NCI-H1105 (cell line): ENCODE measurements around the gene ICA1L.
A peak's percentile ranks its signal among the peaks of the same experiment; 100 is the strongest.
"Not testable (repeated sequence)": the region's sequence is repeated elsewhere in the genome, so short reads cannot be mapped to it uniquely, and the experiment has no call there.

Experiments
- DNase-seq: peaks from one replicate; lab custom pipeline; 2025; lab: John Stamatoyannopoulos, UW

ICA1L gene

DNA sequence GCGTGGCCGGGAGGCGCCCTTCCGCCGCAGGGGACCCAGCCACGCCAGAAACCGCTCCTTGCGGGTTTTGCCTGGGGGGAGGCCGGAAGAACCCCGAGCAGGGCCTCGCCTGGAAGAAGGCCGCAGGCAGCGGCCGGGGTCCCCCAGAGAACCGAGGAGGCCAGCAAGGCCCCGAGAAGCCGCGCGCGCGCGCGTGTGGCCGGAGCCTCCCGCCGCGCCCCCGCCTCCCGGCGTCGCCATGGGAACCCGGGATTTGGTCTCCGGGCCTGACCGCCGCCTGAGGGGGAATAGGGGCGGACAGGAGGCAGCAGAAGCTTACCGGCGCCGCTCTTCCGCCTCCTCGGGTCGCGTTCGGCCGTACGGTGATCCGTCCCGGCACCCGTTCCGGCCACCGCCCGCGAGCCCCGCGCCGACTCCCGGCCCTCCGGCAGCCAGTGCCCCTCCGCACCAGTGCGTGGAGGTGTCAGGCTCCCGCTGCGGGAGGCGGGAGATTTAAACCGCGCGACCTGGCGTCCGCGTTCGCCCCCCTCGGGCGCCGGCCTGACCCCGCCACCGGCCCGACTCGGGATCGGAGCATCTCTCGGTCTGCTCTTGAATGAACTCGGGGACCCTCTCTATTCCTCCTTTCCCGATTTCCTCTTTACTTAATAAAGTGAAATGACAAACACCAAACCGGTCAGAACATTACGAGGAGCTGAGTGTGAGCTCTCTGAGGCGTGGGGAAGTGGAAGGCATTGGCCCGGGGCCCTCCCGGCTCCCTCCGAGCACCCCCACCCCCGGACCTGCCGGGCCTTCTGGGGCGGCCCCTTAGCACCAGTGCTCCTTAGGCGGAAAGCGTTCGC is at the start of gene ICA1L:
ICA1L (minus strand) TSS at position 467 of the 842 bp plus-strand sequence. CDS start 42,757 bp downstream, outside the sequence.
- DNase-seq = peak; percentile 65

DNA sequence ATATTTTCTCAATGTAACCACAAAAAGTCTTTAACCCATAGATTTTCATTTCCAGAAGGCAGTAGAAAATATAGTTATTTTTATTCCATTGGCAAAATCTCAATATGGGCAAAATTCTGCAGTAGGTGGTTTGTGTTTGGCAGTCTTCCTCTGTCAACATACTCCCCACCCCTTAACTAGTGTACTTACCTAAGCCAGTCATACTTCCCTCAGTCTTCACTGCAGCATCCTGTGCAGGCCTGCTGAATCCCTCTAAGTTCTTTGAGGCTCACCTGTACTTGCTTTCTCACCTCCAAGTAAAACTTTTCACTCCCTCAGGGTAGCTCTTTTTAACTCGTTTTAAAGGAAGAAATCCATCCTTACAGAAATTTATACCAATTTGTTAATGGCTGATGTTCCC is 47.3 kb upstream of the ICA1L start:
- no peak for DNase-seq

DNA sequence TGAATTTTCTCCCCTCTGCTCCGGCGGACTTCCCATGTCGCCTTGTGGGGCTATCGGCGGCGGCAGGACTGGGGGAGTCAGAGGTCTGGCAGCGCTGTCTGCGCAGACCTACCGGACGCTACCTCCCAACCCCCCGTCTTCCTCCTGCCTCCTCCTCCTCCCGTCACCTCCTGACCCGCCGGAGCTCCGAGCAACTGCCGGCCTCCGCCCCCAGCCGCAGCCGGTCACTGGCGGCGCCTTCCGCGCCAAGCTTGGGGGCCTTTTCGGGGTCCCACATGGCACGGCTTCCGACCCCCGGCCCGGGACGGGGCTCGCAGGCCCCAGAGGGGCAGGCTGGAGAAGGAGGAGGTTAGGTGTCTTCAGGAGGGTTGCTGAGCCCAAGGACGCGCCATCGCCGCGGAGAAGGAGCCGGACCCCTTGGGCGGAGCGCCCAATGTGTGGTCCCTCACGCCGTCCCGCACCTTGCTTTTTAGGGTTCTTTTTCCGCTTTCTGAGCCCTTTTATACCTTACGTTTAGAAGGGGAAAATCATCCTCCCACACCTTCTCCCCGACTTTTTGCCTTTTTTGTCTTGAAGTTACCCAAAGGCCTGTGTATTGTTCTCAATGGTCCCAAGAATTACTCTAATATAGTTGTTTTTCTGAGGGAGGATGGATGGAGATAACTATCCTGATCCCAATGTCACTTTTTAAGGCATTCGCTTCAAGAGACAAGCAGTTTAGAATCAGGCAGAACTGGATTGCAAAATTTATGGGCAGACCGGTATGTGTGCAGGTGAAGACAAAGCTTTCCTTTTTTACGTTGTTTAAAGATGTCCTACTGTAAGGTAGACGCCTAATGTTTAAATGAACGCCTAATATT is 41.0 kb upstream of the ICA1L start:
- not testable (repeated sequence) for DNase-seq

DNA sequence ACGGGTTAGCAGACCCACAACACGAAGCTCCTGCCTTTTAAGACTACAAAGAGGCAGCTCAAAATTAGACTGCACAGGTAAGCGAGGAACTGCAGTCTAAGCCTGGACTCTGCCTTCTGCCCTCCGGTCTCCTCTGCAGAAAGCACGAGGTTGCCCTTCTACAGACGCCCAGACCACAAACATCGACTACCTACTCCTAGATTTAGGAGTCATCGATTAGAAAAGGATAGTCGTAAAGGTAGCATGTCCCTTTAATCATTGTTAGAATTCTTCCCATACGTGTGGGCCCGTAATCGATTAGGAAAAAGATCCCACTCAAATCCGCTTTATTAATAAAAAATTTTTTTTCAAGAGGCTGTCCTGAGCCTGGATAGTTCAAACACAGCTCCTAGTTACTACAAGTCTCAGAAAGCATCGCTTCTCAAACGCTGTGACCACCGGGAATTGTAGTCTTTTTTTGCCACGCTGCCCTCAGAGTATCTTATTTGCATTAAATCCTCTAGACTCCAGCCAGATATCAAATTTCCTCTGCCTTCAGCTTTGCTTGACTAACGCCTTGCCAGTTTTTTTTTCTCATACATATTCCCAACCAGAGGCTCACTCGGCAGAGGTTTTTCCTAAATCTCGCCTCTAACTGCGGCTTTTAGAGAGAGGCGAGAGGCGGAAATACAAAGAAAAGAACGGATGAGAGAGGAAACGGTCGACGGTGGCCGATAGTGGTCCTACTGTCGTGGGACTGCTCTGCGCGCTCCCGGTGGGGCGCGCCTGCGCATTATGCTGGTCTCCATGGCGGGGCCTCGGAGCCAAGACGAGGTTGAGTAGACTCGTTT is 40.2 kb upstream of the ICA1L start, which contains the start of the genes CARF and WDR12:
CARF (plus strand) TSS at position 764 of the 830 bp plus-strand sequence. CDS start 29,628 bp downstream, outside the sequence.
WDR12 (minus strand) TSS at position 162 of the 830 bp plus-strand sequence. CDS start 197 bp downstream, outside the sequence.
- DNase-seq = peak; percentile 90

DNA sequence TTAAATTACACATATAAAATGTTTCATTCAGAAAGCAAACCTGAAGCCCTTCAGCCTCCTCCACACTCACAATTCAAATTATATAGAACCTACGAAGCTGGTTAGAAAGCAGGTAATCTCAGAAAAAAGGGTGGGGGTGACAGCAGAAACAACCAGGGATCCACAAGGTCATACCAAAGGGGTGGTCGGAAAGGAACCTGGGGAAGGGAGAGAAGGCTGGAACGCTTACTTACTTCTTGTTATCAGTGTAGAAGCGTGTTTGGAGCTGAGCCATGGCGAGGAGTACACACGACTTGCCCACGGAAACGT is 39.6 kb upstream of the ICA1L start:
- DNase-seq = no peak

DNA sequence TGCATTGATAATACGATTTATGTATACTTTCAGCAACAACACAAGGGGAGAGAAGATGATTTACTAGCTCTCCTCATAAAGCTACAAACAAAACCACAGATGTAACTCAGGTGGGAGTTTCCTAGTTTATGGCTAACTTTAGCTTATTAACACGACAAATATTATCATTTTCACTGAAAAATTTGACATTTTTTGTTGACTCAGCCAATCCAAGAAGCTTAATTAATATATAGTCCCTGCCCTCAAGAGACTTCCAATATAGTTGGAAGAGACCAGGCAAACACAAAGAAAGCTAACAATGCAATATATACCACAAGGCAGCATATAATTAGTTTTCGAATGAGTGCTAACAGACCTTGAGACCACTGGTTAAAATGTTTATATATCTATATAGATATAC is 39.1 kb upstream of the ICA1L start:
- no peak for DNase-seq

DNA sequence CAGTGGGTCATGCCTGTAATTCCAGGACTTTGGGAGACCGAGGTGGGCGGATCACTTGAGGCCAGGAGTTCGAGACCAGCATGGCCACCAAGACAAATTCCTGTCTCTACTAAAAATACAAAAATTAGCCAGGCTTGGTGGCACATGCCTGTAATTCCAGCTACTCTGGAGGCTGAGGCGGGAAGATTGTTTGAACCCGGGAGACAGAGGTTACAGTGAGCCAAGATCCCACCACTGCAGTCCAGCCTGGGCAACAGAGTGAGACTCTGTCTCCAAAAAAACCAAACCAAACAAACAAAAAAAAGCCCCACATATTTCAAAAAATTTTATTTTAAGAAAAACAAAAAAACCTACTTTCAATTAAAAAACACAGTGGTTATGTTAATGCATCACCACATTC is 38.7 kb upstream of the ICA1L start:
- DNase-seq = not testable (repeated sequence)

DNA sequence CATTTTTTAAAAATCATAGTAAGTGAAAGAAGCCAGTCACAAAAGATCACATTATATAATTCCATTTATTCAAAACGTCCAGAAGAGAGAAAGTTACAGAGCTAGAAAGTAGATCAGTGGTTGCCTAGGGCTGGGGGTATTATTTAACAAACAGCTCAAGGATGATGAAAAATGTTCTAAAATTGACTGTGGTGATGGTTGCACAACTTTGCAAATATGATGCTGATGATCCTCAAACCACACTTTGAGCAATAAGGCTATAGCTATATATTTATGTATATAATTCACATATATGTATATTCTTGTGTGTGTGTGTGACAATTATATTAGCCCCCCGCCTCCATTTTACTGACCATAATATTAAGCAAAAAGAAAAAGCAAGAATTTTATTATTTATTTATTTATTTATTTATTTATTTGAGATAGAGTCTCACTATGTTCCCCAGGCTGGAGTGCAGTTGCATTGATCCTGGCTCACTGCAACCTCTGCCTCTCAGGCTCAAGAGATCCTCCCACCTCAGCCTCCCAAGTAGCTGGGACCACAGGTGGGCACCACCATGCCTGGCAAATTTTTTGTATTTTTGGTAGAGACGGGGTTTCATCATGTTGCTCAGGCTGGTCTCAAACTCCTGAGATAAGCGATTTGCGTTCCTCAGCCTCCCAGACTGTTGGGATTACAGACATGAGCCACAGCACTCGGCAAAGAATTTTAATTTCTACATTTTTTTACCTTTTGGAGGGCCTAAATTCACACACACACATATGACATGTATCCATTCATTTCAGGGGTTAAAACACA is 38.0 kb upstream of the ICA1L start:
- no peak for DNase-seq

DNA sequence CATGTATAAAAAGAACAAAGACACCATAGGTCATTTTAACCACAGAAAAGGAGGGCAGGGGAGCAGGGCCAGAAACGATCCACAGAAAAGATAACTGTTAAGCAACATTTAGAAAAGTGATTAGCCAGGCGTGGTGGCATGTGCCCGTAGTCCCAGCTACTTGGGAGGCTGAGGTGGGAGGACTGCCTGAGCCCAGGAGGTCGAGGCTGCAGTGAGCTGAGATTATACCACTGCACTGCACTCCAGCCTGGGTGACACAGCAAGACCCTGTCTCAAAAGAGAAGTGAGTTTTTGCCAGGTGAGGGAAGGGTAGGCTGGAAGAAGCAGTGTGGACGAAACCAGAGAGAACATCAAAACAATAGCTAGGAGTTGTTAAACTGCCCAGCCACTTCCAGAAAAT is 36.6 kb upstream of the ICA1L start:
- DNase-seq = no peak

DNA sequence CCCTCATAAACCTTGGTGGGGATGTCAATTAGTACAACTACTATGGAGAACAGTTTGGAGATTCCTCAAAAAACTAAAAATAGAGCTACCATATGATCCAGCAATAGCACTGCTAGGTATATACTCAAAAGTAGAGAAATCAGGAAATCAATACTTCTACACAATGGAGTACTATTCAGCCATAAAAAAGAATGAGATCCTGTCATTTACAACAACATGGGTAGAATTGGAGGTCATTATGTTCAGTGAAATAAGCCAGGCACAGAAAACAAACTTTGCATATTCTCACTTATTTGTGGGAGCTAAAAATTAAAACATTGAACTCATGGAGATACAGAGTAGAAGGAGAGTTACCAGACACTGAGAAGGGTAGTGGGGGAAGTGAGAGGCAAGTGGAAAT is 33.9 kb upstream of the ICA1L start:
- DNase-seq = not testable (repeated sequence)

DNA sequence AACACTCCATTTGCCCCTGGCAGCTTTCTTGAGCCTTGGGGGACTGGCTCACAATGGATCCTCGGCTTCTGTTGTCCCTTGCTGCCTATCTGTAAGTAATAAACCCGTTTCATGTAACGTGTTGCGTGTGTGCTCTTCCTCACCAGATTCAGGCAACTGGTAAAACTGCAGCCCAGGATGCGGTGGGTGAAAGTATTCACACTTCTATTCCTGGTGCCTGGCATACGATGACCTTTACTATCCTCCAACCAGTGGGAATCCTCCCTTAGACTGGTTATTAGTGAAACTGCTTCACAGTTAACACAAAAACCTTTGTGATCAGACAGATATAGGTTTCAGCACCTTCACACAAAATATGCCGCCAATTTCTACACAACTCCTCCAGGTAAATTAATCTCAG is 13.6 kb upstream of the ICA1L start:
- DNase-seq = no peak

DNA sequence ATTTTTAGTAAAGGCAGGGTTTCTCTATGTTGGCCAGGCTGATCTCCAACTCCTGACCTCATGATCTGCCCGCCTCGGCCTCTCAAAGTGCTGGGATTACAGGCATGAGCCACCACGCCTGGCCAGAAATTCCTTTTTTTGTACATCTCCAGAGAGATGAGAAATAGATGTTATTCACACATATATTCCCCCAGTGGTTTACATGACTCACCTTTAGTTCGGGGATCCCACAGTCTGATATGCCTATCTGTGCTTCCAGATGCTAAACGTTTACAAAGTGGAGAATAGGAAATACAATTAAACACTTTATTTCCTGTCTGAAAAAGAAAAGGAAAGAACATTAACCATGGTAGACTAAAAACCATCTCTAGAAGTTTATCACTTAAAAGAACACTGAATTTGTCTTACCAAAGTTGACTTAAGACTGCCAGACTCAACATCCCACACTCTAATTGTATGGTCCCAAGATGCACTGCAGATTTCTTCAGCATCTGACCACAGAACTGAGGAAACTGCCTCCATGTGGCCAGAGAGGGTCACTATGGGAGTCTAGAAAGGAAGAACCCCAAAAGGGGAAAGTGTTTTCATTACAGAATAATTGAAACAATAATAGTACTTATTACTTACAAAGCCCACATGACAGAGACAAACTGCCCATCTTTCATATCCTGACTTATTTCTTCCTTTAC is 12.6 kb upstream of the ICA1L start:
- DNase-seq = no peak

DNA sequence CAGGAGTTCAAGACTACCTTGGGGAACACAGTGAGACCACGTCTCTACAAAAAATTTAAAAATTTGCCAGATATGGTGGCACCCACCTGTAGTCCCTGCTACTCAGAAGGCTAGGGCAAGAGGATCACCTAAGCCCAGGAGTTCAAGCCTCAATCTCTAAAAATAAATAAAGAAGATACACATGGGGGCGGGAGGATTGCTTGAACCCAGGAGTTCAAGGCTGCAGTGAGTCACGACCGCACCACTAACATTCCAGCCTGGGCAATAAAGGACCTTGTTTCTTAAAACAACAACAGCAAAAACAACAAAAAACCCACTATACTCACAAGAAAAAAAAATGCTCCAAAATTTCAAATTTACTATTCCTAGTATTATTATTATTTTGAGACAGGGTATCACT is 10.0 kb upstream of the ICA1L start:
- no peak for DNase-seq

DNA sequence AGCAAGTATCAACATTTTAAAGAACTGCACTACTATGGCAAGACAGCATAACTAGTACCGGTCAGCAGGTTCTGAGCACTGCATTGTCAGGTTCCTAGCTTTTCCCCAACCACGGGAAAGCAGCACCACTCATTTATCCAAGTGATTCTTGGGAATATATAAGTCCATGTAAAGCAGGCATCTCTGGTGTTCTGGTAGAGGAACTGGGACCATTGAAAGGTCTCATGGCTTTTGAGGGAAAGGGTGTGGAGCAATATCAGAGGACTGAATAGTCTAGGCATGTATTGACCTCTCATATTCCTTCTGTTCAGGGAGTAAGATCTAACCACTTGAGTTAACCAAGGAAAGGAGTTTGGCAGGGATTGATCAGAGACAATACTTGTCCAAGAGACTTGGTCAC is 6.1 kb upstream of the ICA1L start:
- DNase-seq = no peak

DNA sequence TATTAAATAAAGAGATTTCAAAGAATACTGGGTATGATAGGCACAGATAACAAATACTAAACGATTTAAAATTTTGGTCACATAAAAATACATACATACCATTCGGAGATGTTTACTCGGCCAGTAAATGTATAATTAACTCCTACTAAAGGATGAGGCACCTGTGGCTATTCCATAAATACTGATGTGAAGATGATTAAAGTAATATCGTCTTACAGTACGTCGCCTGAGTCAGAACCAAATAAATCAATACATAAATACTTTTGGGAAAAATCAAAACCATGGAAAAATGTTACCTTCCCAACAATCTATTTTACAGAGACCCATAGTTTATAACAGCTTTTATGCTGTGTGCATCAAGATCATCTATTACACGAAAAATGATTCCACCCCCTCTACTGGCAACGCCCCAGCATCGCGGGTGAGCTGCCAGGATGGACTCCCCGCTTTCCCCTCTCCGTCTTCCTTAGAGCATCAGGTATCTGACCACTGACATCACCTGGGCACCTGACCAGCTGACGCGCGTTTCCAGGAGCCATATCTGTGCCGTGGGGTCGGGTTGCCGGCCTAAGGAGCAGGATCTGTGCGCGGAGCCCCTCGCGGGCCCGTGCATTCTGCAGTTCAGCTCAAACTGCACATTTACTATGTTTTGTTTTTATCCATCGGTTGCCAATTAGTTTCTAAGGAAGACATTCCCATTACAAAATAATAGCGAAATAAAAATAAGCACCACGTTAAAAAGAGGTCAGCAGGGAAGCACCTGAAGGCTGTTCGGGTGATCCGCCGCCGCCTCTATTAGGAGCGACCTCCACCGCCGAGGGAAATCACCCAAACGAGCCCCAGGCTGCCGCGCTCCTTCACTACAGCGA is 901 bp downstream of the ICA1L start:
- peak; percentile 93 for DNase-seq

DNA sequence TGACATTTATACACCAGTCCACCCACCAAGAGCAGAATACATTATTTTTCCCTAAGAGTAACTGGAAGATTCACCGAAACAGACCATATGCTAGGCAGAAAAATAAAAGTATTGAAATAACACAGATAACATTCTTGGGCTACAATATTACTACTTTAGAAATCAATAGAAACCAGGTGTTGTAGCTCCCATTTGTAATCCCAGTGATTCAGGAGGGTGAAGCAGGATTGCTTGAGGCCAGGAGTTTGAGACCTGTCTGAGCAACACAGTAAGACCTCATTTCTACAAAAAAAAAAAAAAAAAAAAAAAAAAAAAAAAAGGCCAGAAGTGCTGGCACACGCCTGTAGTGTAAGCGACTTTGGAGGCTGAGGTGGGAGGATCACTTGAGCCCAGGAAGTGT is 9.6 kb downstream of the ICA1L start:
- DNase-seq = no peak

DNA sequence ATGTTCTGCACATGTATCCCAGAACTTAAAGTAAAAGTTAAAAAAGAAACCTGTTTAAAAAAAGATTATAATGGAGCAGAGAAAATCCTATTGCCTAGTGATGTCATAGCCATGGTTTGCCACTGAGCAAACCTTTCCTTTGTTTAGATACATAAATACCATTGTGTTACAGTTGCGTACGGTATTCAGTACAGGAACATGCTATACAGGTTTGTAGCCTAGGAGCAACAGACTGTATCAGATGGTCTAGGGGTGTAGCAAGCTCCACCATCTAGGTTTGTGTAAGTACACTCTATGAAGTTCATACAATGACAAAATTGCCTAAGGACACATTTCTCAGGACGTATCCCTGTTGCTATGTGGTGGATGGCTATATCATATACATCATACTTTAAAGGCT is 13.0 kb downstream of the ICA1L start:
- no peak for DNase-seq

DNA sequence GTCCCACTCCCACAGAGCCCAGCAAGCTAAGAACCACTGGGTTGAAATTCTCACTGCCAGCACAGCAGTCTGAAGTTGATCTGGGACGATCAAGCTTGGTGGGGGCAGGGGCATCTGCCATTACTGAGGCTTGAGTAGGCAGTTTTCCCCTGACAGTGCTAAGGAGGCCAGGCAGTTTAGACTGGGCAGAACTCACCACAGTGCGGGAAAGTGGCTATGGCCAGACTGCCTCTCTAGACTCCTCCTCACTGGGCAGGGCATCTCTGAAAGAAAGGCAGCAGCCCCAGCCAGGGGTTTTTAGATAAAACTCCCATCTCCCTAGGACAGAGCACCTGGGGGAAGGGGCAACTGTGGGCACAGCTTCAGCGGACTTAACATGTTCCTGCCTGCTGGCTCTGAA is 22.2 kb downstream of the ICA1L start:
- DNase-seq = not testable (repeated sequence)

DNA sequence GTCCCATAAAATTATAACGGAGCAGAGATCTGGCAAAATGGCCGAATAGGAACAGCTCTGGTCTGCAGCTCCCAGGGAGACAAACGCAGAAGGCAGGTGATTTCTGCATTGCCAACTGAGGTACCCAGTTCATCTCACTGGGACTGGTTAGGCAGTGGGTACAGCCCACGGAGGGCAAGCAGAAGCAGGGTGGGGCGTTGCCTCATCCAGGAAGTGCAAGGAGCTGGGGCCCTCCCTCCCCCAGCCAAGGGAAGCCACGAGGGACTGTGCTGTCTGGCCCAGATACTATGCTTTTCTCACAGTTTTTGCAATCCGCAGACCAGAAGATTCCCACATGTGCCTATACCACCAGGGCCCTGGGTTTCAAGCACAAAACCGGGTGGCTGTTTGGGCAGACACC is 22.8 kb downstream of the ICA1L start:
- no peak for DNase-seq
